ENCODE data around the gene MYL6.
A peak's percentile ranks its signal among the peaks of the same experiment; 100 is the strongest.

The MYL6 gene

GRCh38 chr12:56172839-56173238 lies 14.7 kb downstream of the MYL6 start:
- no peaks in the 10 kb centered on the region for H3K4me1 ChIP-seq (ENCODE audit: control insufficient read depth, insufficient read depth, low read length)
- peaks cover 92% of the 10 kb centered on the region for H3K36me3 ChIP-seq (ENCODE audit: control insufficient read depth, insufficient read depth, low read length)
- H3K9ac ChIP-seq (ENCODE audit: low read length), result no peak overlapping the region
- no peaks in the 10 kb centered on the region for H3K9me3 ChIP-seq (ENCODE audit: control insufficient read depth, insufficient read depth, low read depth, low read length)
- H3K4me3 ChIP-seq (ENCODE audit: low read depth, low read length), result no peak overlapping the region
- no peaks in the 10 kb centered on the region for H3K27me3 ChIP-seq (ENCODE audit: control insufficient read depth, insufficient read depth, low read length)
- H3K27ac ChIP-seq (ENCODE audit: low read depth, low read length), result no peak overlapping the region

- H3K36me3 ChIP-seq (ENCODE audit: control insufficient read depth, insufficient read depth, low read length), result peaks cover 82% of the 10 kb centered on the region
- no peaks in the 10 kb centered on the region for H3K27me3 ChIP-seq (ENCODE audit: control insufficient read depth, insufficient read depth, low read length)
These were observed 20.2 kb downstream of the MYL6 start for GRCh38 chr12:56178347-56178746.

GRCh38 chr12:56186957-56187356 lies 28.8 kb downstream of the MYL6 start:
- H3K27me3 ChIP-seq (ENCODE audit: control insufficient read depth, insufficient read depth, low read length), result no peaks in the 10 kb centered on the region
- H3K36me3 ChIP-seq (ENCODE audit: control insufficient read depth, insufficient read depth, low read length), result peaks cover 54% of the 10 kb centered on the region
- no peak overlapping the region for H3K9ac ChIP-seq (ENCODE audit: low read length)
- no peaks in the 10 kb centered on the region for H3K9me3 ChIP-seq (ENCODE audit: control insufficient read depth, insufficient read depth, low read depth, low read length)
- H3K27ac ChIP-seq (ENCODE audit: low read depth, low read length), result no peak overlapping the region
- peaks cover 17% of the 10 kb centered on the region for H3K4me1 ChIP-seq (ENCODE audit: control insufficient read depth, insufficient read depth, low read length)
- no peak overlapping the region for H3K4me3 ChIP-seq (ENCODE audit: low read depth, low read length)

More at GRCh38 chr12:56178347-56178746, 20.2 kb downstream of the MYL6 start:
- no peak overlapping the region for H3K27ac ChIP-seq (ENCODE audit: low read depth, low read length)
- H3K4me3 ChIP-seq (ENCODE audit: low read depth, low read length), result no peak overlapping the region
- H3K4me1 ChIP-seq (ENCODE audit: control insufficient read depth, insufficient read depth, low read length), result no peaks in the 10 kb centered on the region
- H3K9me3 ChIP-seq (ENCODE audit: control insufficient read depth, insufficient read depth, low read depth, low read length), result no peaks in the 10 kb centered on the region
- H3K9ac ChIP-seq (ENCODE audit: low read length), result no peak overlapping the region

GRCh38 chr12:56188131-56188777 lies 30.1 kb downstream of the MYL6 start:
- Histone ChIP-seq H3K9ac (ENCODE audit: low read length) (peak overlapping the region; percentile 88), H3K4me1 (ENCODE audit: control insufficient read depth, insufficient read depth, low read length) (peaks cover 17% of the 10 kb centered on the region), H3K9me3 (ENCODE audit: control insufficient read depth, insufficient read depth, low read depth, low read length) (no peaks in the 10 kb centered on the region), H3K36me3 (ENCODE audit: control insufficient read depth, insufficient read depth, low read length) (peaks cover 43% of the 10 kb centered on the region), H3K27me3 (ENCODE audit: control insufficient read depth, insufficient read depth, low read length) (no peaks in the 10 kb centered on the region), H3K27ac (ENCODE audit: low read depth, low read length) (peak overlapping the region; percentile 80), H3K4me3 (ENCODE audit: low read depth, low read length) (peak overlapping the region; percentile 90)

- Histone ChIP-seq H3K9me3 (ENCODE audit: control insufficient read depth, insufficient read depth, low read depth, low read length) (no peaks in the 10 kb centered on the region), H3K36me3 (ENCODE audit: control insufficient read depth, insufficient read depth, low read length) (peaks cover 38% of the 10 kb centered on the region), H3K27me3 (ENCODE audit: control insufficient read depth, insufficient read depth, low read length) (no peaks in the 10 kb centered on the region), H3K27ac (ENCODE audit: low read depth, low read length) (peak overlapping the region; percentile 80), H3K4me1 (ENCODE audit: control insufficient read depth, insufficient read depth, low read length) (peaks cover 17% of the 10 kb centered on the region), H3K4me3 (ENCODE audit: low read depth, low read length) (peak overlapping the region; percentile 90), H3K9ac (ENCODE audit: low read length) (peak overlapping the region; percentile 88)
These were observed 30.6 kb downstream of the MYL6 start for GRCh38 chr12:56188778-56189098.

- H3K4me1 ChIP-seq (ENCODE audit: control insufficient read depth, insufficient read depth, low read length), result peaks cover 17% of the 10 kb centered on the region
- no peaks in the 10 kb centered on the region for H3K9me3 ChIP-seq (ENCODE audit: control insufficient read depth, insufficient read depth, low read depth, low read length)
- H3K27ac ChIP-seq (ENCODE audit: low read depth, low read length), result peak within 1 kb of the TSS; percentile 80
- no peaks in the 10 kb centered on the region for H3K27me3 ChIP-seq (ENCODE audit: control insufficient read depth, insufficient read depth, low read length)
- peak within 1 kb of the TSS; percentile 90 for H3K4me3 ChIP-seq (ENCODE audit: low read depth, low read length)
- H3K9ac ChIP-seq (ENCODE audit: low read length), result peak within 1 kb of the TSS; percentile 88
- H3K36me3 ChIP-seq (ENCODE audit: control insufficient read depth, insufficient read depth, low read length), result peaks cover 33% of the 10 kb centered on the region
These were observed 31.1 kb downstream of the MYL6 start, which contains the start of gene SMARCC2 for GRCh38 chr12:56189099-56189917. Gene SMARCC2 (minus strand): TSS chr12:56189483. CDS start chr12:56189461, 22 bp downstream.

GRCh38 chr12:56189918-56190694 lies 31.9 kb downstream of the MYL6 start:
- no peaks in the 10 kb centered on the region for H3K27me3 ChIP-seq (ENCODE audit: control insufficient read depth, insufficient read depth, low read length)
- H3K9me3 ChIP-seq (ENCODE audit: control insufficient read depth, insufficient read depth, low read depth, low read length), result no peaks in the 10 kb centered on the region
- peaks cover 17% of the 10 kb centered on the region for H3K4me1 ChIP-seq (ENCODE audit: control insufficient read depth, insufficient read depth, low read length)
- peak overlapping the region; percentile 88 for H3K9ac ChIP-seq (ENCODE audit: low read length)
- peaks cover 25% of the 10 kb centered on the region for H3K36me3 ChIP-seq (ENCODE audit: control insufficient read depth, insufficient read depth, low read length)
- peak overlapping the region; percentile 48; the same call in 1 of the 2 replicates for H3K27ac ChIP-seq (ENCODE audit: low read depth, low read length)
- H3K4me3 ChIP-seq (ENCODE audit: low read depth, low read length), result peak overlapping the region; percentile 90

GRCh38 chr12:56190695-56191155 lies 32.6 kb downstream of the MYL6 start:
- Histone ChIP-seq H3K4me3 (ENCODE audit: low read depth, low read length) (peak overlapping the region; percentile 90), H3K9ac (ENCODE audit: low read length) (peak overlapping the region; percentile 34), H3K4me1 (ENCODE audit: control insufficient read depth, insufficient read depth, low read length) (peaks cover 17% of the 10 kb centered on the region)

GRCh38 chr12:56192582-56192981 lies 34.4 kb downstream of the MYL6 start:
- no peaks in the 10 kb centered on the region for H3K9me3 ChIP-seq (ENCODE audit: control insufficient read depth, insufficient read depth, low read depth, low read length)
- peaks cover 8% of the 10 kb centered on the region; the same call in 1 of the 2 replicates for H3K36me3 ChIP-seq (ENCODE audit: control insufficient read depth, insufficient read depth, low read length)
- no peaks in the 10 kb centered on the region for H3K27me3 ChIP-seq (ENCODE audit: control insufficient read depth, insufficient read depth, low read length)
- no peak overlapping the region for H3K9ac ChIP-seq (ENCODE audit: low read length)
- no peak overlapping the region for H3K27ac ChIP-seq (ENCODE audit: low read depth, low read length)
- H3K4me3 ChIP-seq (ENCODE audit: low read depth, low read length), result no peak overlapping the region
- H3K4me1 ChIP-seq (ENCODE audit: control insufficient read depth, insufficient read depth, low read length), result peaks cover 20% of the 10 kb centered on the region

More at GRCh38 chr12:56190695-56191155, 32.6 kb downstream of the MYL6 start:
- Histone ChIP-seq H3K27ac (ENCODE audit: low read depth, low read length) (no peak overlapping the region), H3K27me3 (ENCODE audit: control insufficient read depth, insufficient read depth, low read length) (no peaks in the 10 kb centered on the region), H3K36me3 (ENCODE audit: control insufficient read depth, insufficient read depth, low read length) (peaks cover 19% of the 10 kb centered on the region), H3K9me3 (ENCODE audit: control insufficient read depth, insufficient read depth, low read depth, low read length) (no peaks in the 10 kb centered on the region)

GRCh38 chr12:56193025-56193578 lies 34.9 kb downstream of the MYL6 start:
- no peak overlapping the region for H3K27ac ChIP-seq (ENCODE audit: low read depth, low read length)
- no peak overlapping the region for H3K4me3 ChIP-seq (ENCODE audit: low read depth, low read length)
- H3K4me1 ChIP-seq (ENCODE audit: control insufficient read depth, insufficient read depth, low read length), result peaks cover 16% of the 10 kb centered on the region
- peaks cover 5% of the 10 kb centered on the region; the same call in 1 of the 2 replicates for H3K36me3 ChIP-seq (ENCODE audit: control insufficient read depth, insufficient read depth, low read length)
- H3K9ac ChIP-seq (ENCODE audit: low read length), result no peak overlapping the region
- no peaks in the 10 kb centered on the region for H3K27me3 ChIP-seq (ENCODE audit: control insufficient read depth, insufficient read depth, low read length)
- no peaks in the 10 kb centered on the region for H3K9me3 ChIP-seq (ENCODE audit: control insufficient read depth, insufficient read depth, low read depth, low read length)

Data from HUES6 (cell line).